GM12878 (cell line): ENCODE results near the gene PGF. TPM values are rescaled to one million over a fixed set of nuclear protein-coding genes. Genes with fewer than 3 reads are reported as not detected.

Experiments used
- ATAC-seq: fragments of 200-7000 bp; cut with Tn5 transposase; 3 replicates; pipeline ENCODE4 v1.9.1; 2020; ENCODE audit warnings: mild to moderate bottlenecking, moderate library complexity
- BruUV-seq: library from RNA; stranded (reverse); fragments of 400-500 nt; replicated peaks from 2 replicates; lab custom pipeline; 2021; lab: Mats Ljungman, UMichigan
- CTCF ChIA-PET: fragments of 300-600 bp; sonication (Branson Sonifier 250); formaldehyde crosslinking; extraction: SDS; loops from one replicate; lab custom pipeline; 2021; ENCODE audit warnings: inconsistent platforms; lab: Yijun Ruan, JAX
- POLR2A ChIA-PET: fragments of 350-600 bp; formaldehyde crosslinking; extraction: SDS; loops from one replicate; lab custom pipeline; 2021; ENCODE audit warnings: inconsistent platforms; lab: Charles Lee
- RAD21 ChIA-PET: fragments of 300-600 bp; sonication (Branson Sonifier 250); formaldehyde crosslinking; loops from one replicate; lab custom pipeline; 2023; ENCODE audit warnings: antibody characterized with exemption; ENCODE audit not compliant: unreplicated experiment; lab: Charles Lee
- SMC1A ChIA-PET: fragments of 300-600 bp; sonication (Branson Sonifier 250); formaldehyde crosslinking; loops from one replicate; lab custom pipeline; 2023; ENCODE audit not compliant: unreplicated experiment, uncharacterized antibody; lab: Charles Lee
- DNase-seq: peaks from one replicate; pipeline ENCODE4 v3.0.0-alpha.2; 2011; ENCODE audit warnings: low read depth, low spot score
- FAIRE-seq: peaks from 3 replicates; lab custom pipeline; 2011; peaks lifted over from hg19 to GRCh38; lab: Jason Lieb, UNC
- H2AFZ ChIP-seq: 2 replicates; pipeline ENCODE4 v1.6.0; 2011; ENCODE audit warnings: low read depth, low read length, control low read depth; ENCODE audit not compliant: control insufficient read depth
- H3K27ac ChIP-seq: 2 replicates; pipeline ENCODE4 v1.5.1; 2011; ENCODE audit warnings: control low read depth; ENCODE audit not compliant: control insufficient read depth, insufficient read depth
- H3K27me3 ChIP-seq, 2 experiments: replicated peaks in 1 of 2; 2 replicates each; pipeline versions ENCODE4 v1.6.0 to v1.6.1; 2011; ENCODE audit warnings: low read length in 1 of 2; ENCODE audit not compliant: control insufficient read depth in 2 of 2, insufficient read depth in 2 of 2
- H3K36me3 ChIP-seq, 2 experiments: 2 replicates each; pipeline ENCODE4 v1.5.1; 2011; ENCODE audit warnings: low read length in 1 of 2; ENCODE audit not compliant: control insufficient read depth in 2 of 2, insufficient read depth in 2 of 2
- H3K4me1 ChIP-seq: 2 replicates; pipeline ENCODE4 v1.6.1; 2011; ENCODE audit warnings: mild to moderate bottlenecking, low read length, moderate library complexity, mixed read lengths; ENCODE audit not compliant: control insufficient read depth, insufficient read depth
- H3K4me2 ChIP-seq: 2 replicates; pipeline ENCODE4 v1.6.0; 2011; ENCODE audit warnings: control low read depth; ENCODE audit not compliant: control insufficient read depth, insufficient read depth
- H3K4me3 ChIP-seq: fragments of 200-600 bp; sonication (generic); 2 replicates; pipeline ENCODE4 v1.5.1; 2016
- H3K79me2 ChIP-seq: 2 replicates; pipeline ENCODE4 v1.6.0; 2011; ENCODE audit warnings: low read length; ENCODE audit not compliant: control insufficient read depth, insufficient read depth
- H3K9ac ChIP-seq: 2 replicates; pipeline ENCODE4 v1.8.0; 2011; ENCODE audit warnings: low read length, control low read depth, mixed read lengths; ENCODE audit not compliant: control insufficient read depth, insufficient read depth
- H3K9me3 ChIP-seq: replicated peaks from 3 replicates; pipeline ENCODE4 v1.5.1; 2011; ENCODE audit warnings: mild to moderate bottlenecking, low read length; ENCODE audit not compliant: control insufficient read depth, insufficient read depth
- H4K20me1 ChIP-seq: 2 replicates; pipeline ENCODE4 v1.6.0; 2011; ENCODE audit not compliant: control insufficient read depth, insufficient read depth
- EGR1 ChIP-seq, 2 experiments: IDR thresholded peaks; 1 replicate in 1 of 2; 2 replicates in 1 of 2; pipeline ENCODE4 v1.6.1; 2011 to 2012; ENCODE audit warnings: low read depth in 2 of 2, low read length in 2 of 2, borderline replicate concordance in 1 of 2, mild to moderate bottlenecking in 1 of 2, moderate library complexity in 1 of 2
- IKZF1 ChIP-seq: fragments of 450-650 bp; conservative IDR thresholded peaks from 2 replicates; pipeline ENCODE4 v1.6.1; 2017; ENCODE audit warnings: antibody characterized with exemption, mild to moderate bottlenecking
- IRF4 ChIP-seq: IDR thresholded peaks from 2 replicates; pipeline ENCODE4 v1.6.1; 2011; ENCODE audit warnings: low read depth, low read length
- KDM1A ChIP-seq: fragments of 200-600 bp; sonication (generic); IDR thresholded peaks from 2 replicates; pipeline ENCODE4 v1.6.1; 2016; ENCODE audit warnings: borderline replicate concordance
- NFXL1 ChIP-seq: fragments of 450-650 bp; IDR thresholded peaks from 2 replicates; pipeline ENCODE4 v1.6.1; 2017; ENCODE audit warnings: antibody characterized with exemption, mild to moderate bottlenecking, borderline replicate concordance
- NFYB ChIP-seq: IDR thresholded peaks from 2 replicates; pipeline ENCODE4 v1.6.1; 2011; ENCODE audit warnings: low read depth, mild to moderate bottlenecking, low read length, improper control_type of control experiment, moderate library complexity; ENCODE audit not compliant: insufficient read depth
- NR2F1 ChIP-seq: fragments of 450-650 bp; conservative IDR thresholded peaks from 2 replicates; pipeline ENCODE4 v1.6.1; 2017; ENCODE audit warnings: mild to moderate bottlenecking
- SIN3A ChIP-seq: IDR thresholded peaks from 2 replicates; pipeline ENCODE4 v1.6.1; 2012; ENCODE audit warnings: low read depth, low read length, improper control_type of control experiment
- SKIL ChIP-seq: fragments of 450-650 bp; IDR thresholded peaks from 2 replicates; pipeline ENCODE4 v1.6.1; 2017; ENCODE audit warnings: mild to moderate bottlenecking, low read depth, inconsistent platforms; ENCODE audit not compliant: poor library complexity, severe bottlenecking
- STAT3 ChIP-seq: IDR thresholded peaks from 2 replicates; pipeline ENCODE4 v1.6.1; 2011; ENCODE audit warnings: low read depth, low read length, improper control_type of control experiment
- WGBS: methylation state at CpG from one replicate; pipeline ENCODE4 v1.1.6; 2016; ENCODE audit warnings: low lambda C conversion rate; ENCODE audit not compliant: insufficient replicate concordance, insufficient coverage; ENCODE audit errors: missing lambda C conversion rate; 5-methylcytosine and 5-hydroxymethylcytosine counted together
- in situ Hi-C: fragments of 300-500 bp; cut with MboI; formaldehyde crosslinking; loops from 9 replicates; pipeline ENCODE4 v1.14.3; 2018; ENCODE audit warnings: mixed read lengths
- intact Hi-C: fragments of 100-400 bp; cut with micrococcal nuclease; formaldehyde crosslinking; loops from one replicate; pipeline ENCODE4 v1.14.2; 2022; ENCODE audit not compliant: unreplicated experiment
- polyA plus RNA-seq, 11 experiments: library from polyadenylated mRNA; depleted of rRNA in 4 of 11; unstranded in 6 of 11; stranded (reverse) in 5 of 11; fragments of >200 nt; fragmentation: Nextera tagmentation in 4 of 11; fragmentation: Illumina TruSeq in 1 of 11; extraction: Ambion mirVana in 4 of 11; extraction: Trizol in 1 of 11; gene quantifications; 1 replicate in 1 of 11; 2 replicates in 10 of 11; pipeline versions ENCODE4 v1.2.1 to v1.2.3, GENCODE V29; 2011 to 2016; ENCODE audit warnings: inconsistent platforms in 2 of 11, missing spikeins in 2 of 11, low read depth in 1 of 11
- total RNA-seq, 4 experiments: library from RNA; depleted of rRNA in 3 of 4; stranded (reverse); fragments of >200 nt in 3 of 4; fragmentation: Illumina TruSeq in 1 of 4; extraction: Trizol in 1 of 4; gene quantifications; 2 replicates each; pipeline versions ENCODE4 v1.2.1 to v1.2.3, GENCODE V29; 2013 to 2021

The PGF gene
- total and polyA plus RNA-seq, 10 of the 15 experiments (the other 5 are each of a cell fraction or from before 2014, with no cell fraction given) = 0.11 to 5.5 (median 0.63) TPM

GRCh38 chr14:74954947-74955228, 509 bp downstream of the PGF start (continued):
- TF ChIP-seq SKIL = no peak
- no peak for TF ChIP-seq KDM1A
- no peak for TF ChIP-seq EGR1 (IDR thresholded peaks at IDR 0.05; ENCODE audit: borderline replicate concordance in 1 of 2, low read depth in 2 of 2, low read length in 2 of 2)
- no peak for TF ChIP-seq NFXL1
- TF ChIP-seq NFYB = no peak
- TF ChIP-seq IRF4 = no peak
- TF ChIP-seq STAT3 = no peak
- no peak for TF ChIP-seq IKZF1

GRCh38 chr14:74954232-74954946, 1.0 kb downstream of the PGF start:
- TF ChIP-seq NR2F1 = peak; percentile 35; the same call in 1 of the 2 replicates
- no peak for TF ChIP-seq SIN3A
- no peaks in the 10 kb centered on the region for H3K9me3 ChIP-seq
- BruUV-seq = no TSS peak
- no peak overlapping the region for H3K4me3 ChIP-seq
- in situ Hi-C loops = no loop called here
- no peak overlapping the region for H3K4me2 ChIP-seq
- no peaks in the 10 kb centered on the region for H3K36me3 ChIP-seq
- ATAC-seq (no peak), DNase-seq (no peak), FAIRE-seq (no peak)
- ChIA-PET POLR2A (interaction anchor here (0.5 to 2.3 kb wide), 4 partner anchors 8 to 116 kb away, joined by 3 to 8 read pairs (median 6); no protein-coding TSS in a partner anchor), CTCF (interaction anchor here (0.6 to 3.4 kb wide), 5 partner anchors 9 to 134 kb away, joined by 3 to 18 read pairs (median 6); no protein-coding TSS in a partner anchor), RAD21 (interaction anchor here (1.4 to 1.8 kb wide), 3 partner anchors 9 to 14 kb away, joined by 3 to 6 read pairs (median 3); no protein-coding TSS in a partner anchor), SMC1A (interaction anchor here (1.2 kb wide), 1 partner anchor 10 kb away, joined by 4 read pairs; no protein-coding TSS in a partner anchor)
- WGBS = 41% methylated on average over 18 of the region's 18 CpGs
- no peak overlapping the region for H3K9ac ChIP-seq
- no peak overlapping the region for H3K27ac ChIP-seq
- no peaks in the 10 kb centered on the region; a peak in 2 of 4 replicates for H3K27me3 ChIP-seq
- H3K4me1 ChIP-seq = no peaks in the 10 kb centered on the region
- H3K79me2 ChIP-seq = no peaks in the 10 kb centered on the region
- H4K20me1 ChIP-seq = no peaks in the 10 kb centered on the region
- H2AFZ ChIP-seq = no peak overlapping the region
- intact Hi-C loops = no loop called here
